Stimulated activated CD4-positive, alpha-beta T cell treated with anti-CD3 and anti-CD28 coated beads, TNF-alpha, amount 100 ng/mL, for 4 hours (primary cell): ENCODE data around the gene JAKMIP1.

ENCODE experiments used
- DNase-seq, 3 experiments: peaks; one replicate each; pipeline ENCODE4 v3.0.0-alpha.2; 2020; ENCODE audit warnings: low read depth in 3 of 3

Gene JAKMIP1

GRCh38 chr4:6042293-6043063, 157.9 kb downstream of the JAKMIP1 start:
- DNase-seq = no peak

GRCh38 chr4:6041800-6042199, 158.5 kb downstream of the JAKMIP1 start:
- DNase-seq = no peak

GRCh38 chr4:6038711-6039110, 161.6 kb downstream of the JAKMIP1 start:
- DNase-seq = no peak

GRCh38 chr4:6035786-6036185, 164.6 kb downstream of the JAKMIP1 start:
- DNase-seq = no peak

GRCh38 chr4:6033381-6033780, 167.0 kb downstream of the JAKMIP1 start:
- DNase-seq = no peak

GRCh38 chr4:6032249-6033244, 167.8 kb downstream of the JAKMIP1 start:
- no peak for DNase-seq

GRCh38 chr4:6031846-6032245, 168.5 kb downstream of the JAKMIP1 start:
- no peak for DNase-seq

- no peak for DNase-seq
These were observed 169.7 kb downstream of the JAKMIP1 start for GRCh38 chr4:6030679-6031078.

- DNase-seq = no peak
These were observed 171.1 kb downstream of the JAKMIP1 start for GRCh38 chr4:6029254-6029653.

GRCh38 chr4:6028168-6028567, 172.2 kb downstream of the JAKMIP1 start:
- DNase-seq = no peak

GRCh38 chr4:6027392-6027791, 173.0 kb downstream of the JAKMIP1 start:
- no peak for DNase-seq

GRCh38 chr4:6024313-6024960, 175.9 kb downstream of the JAKMIP1 start:
- DNase-seq = no peak

GRCh38 chr4:6023731-6024130, 176.6 kb downstream of the JAKMIP1 start:
- DNase-seq = no peak

GRCh38 chr4:6022607-6023288, 177.6 kb downstream of the JAKMIP1 start:
- no peak for DNase-seq

GRCh38 chr4:6021831-6022606, 178.3 kb downstream of the JAKMIP1 start:
- DNase-seq = no peak

GRCh38 chr4:6020613-6021012, 179.7 kb downstream of the JAKMIP1 start:
- no peak for DNase-seq

GRCh38 chr4:6019316-6020263, 180.8 kb downstream of the JAKMIP1 start:
- no peak for DNase-seq

- no peak for DNase-seq
These were observed 182.0 kb downstream of the JAKMIP1 start, which contains the start of gene C4orf50 for GRCh38 chr4:6018331-6018730. C4orf50 (minus strand) TSS chr4:6018431.

- DNase-seq = no peak
These were observed 182.5 kb downstream of the JAKMIP1 start for GRCh38 chr4:6017800-6018199.

GRCh38 chr4:6017030-6017429, 183.3 kb downstream of the JAKMIP1 start:
- no peak for DNase-seq
